Neural cell (in vitro differentiated cells): ENCODE data around the gene ZCCHC24. TPM values are rescaled to one million over a fixed set of nuclear protein-coding genes. Genes with fewer than 3 reads are reported as not detected.

Experiments
- H2AFZ ChIP-seq: fragments of 200-600, 300-800 bp; sonication (generic), shearing (Covaris generic); 2 replicates; pipeline ENCODE4 v1.6.0; 2014; ENCODE audit warnings: low read depth, mild to moderate bottlenecking, antibody characterized with exemption, low read length, moderate library complexity
- H3F3A ChIP-seq: fragments of 200-600 bp; shearing (Covaris generic); 2 replicates; pipeline ENCODE4 v1.6.1; 2016; ENCODE audit warnings: mild to moderate bottlenecking, moderate library complexity, mixed read lengths, antibody characterized with exemption, low read length; ENCODE audit not compliant: insufficient read depth, poor library complexity, severe bottlenecking
- H3K27ac ChIP-seq: fragments of 200-600, 300-800 bp; sonication (generic), shearing (Covaris generic); 2 replicates; pipeline ENCODE4 v1.5.1; 2014; ENCODE audit warnings: mild to moderate bottlenecking, low read length, moderate library complexity
- H3K27me3 ChIP-seq: fragments of 300-800, 200-600 bp; sonication (generic), shearing (Covaris generic); 2 replicates; pipeline ENCODE4 v1.6.0; 2014; ENCODE audit warnings: mild to moderate bottlenecking, low read depth, low read length, moderate library complexity; ENCODE audit not compliant: insufficient read depth
- H3K36me3 ChIP-seq: fragments of 300-800, 200-600 bp; sonication (generic), shearing (Covaris generic); 2 replicates; pipeline ENCODE4 v1.5.1; 2014; ENCODE audit warnings: mild to moderate bottlenecking, antibody characterized with exemption, low read length, moderate library complexity; ENCODE audit not compliant: insufficient read depth
- H3K4me2 ChIP-seq: fragments of 300-800, 200-600 bp; sonication (generic), shearing (Covaris generic); 2 replicates; pipeline ENCODE4 v1.6.0; 2014; ENCODE audit warnings: mild to moderate bottlenecking, low read length
- H3K4me3 ChIP-seq: fragments of 300-800, 200-600 bp; sonication (generic), shearing (Covaris generic); 2 replicates; pipeline ENCODE4 v1.5.1; 2014; ENCODE audit warnings: mild to moderate bottlenecking, low read length, moderate library complexity
- H3K79me2 ChIP-seq: fragments of 200-600 bp; shearing (Covaris generic); replicated peaks from 2 replicates; pipeline ENCODE4 v1.6.0; 2014; ENCODE audit warnings: mild to moderate bottlenecking, low read length, moderate library complexity; ENCODE audit not compliant: insufficient read depth
- H3K9ac ChIP-seq: fragments of 300-800, 200-600 bp; sonication (generic), shearing (Covaris generic); 2 replicates; pipeline ENCODE4 v1.6.1; 2016; ENCODE audit warnings: mild to moderate bottlenecking, low read length, mixed read lengths
- H3K9me2 ChIP-seq: fragments of 200-600 bp; shearing (Covaris generic); 2 replicates; pipeline ENCODE4 v1.6.1; 2016; ENCODE audit warnings: mild to moderate bottlenecking, low read length, mixed read lengths; ENCODE audit not compliant: insufficient read depth
- H3K9me3 ChIP-seq: fragments of 200-600, 300-800 bp; sonication (generic), shearing (Covaris generic); 2 replicates; pipeline ENCODE4 v1.6.1; 2016; ENCODE audit warnings: mild to moderate bottlenecking, mixed run types, low read length, moderate library complexity, mixed read lengths
- H4K20me1 ChIP-seq: fragments of 200-600 bp; shearing (Covaris generic); 2 replicates; pipeline ENCODE4 v1.6.1; 2016; ENCODE audit warnings: mild to moderate bottlenecking, mixed run types; ENCODE audit not compliant: insufficient read depth
- EP300 ChIP-seq: fragments of 450-650 bp; conservative IDR thresholded peaks from 2 replicates; pipeline ENCODE4 v1.6.1; 2014; ENCODE audit warnings: antibody characterized with exemption, mild to moderate bottlenecking, moderate library complexity; ENCODE audit not compliant: poor library complexity, severe bottlenecking
- EZH2 ChIP-seq: fragments of 200-600, 300-800 bp; shearing (Covaris generic), sonication (generic); IDR thresholded peaks from 2 replicates; pipeline ENCODE4 v1.6.1; 2014; ENCODE audit warnings: antibody characterized with exemption, low read length, borderline replicate concordance, mild to moderate bottlenecking; ENCODE audit not compliant: insufficient read depth, poor library complexity, severe bottlenecking
- MXI1 ChIP-seq: fragments of 450-650 bp; conservative IDR thresholded peaks from 2 replicates; pipeline ENCODE4 v1.6.1; 2014; ENCODE audit warnings: antibody characterized with exemption, mild to moderate bottlenecking; ENCODE audit not compliant: poor library complexity, severe bottlenecking
- POLR2AphosphoS5 ChIP-seq: IDR thresholded peaks from 2 replicates; pipeline ENCODE4 v1.6.1; 2012
- RAD21 ChIP-seq: fragments of 450-650 bp; conservative IDR thresholded peaks from 2 replicates; pipeline ENCODE4 v1.6.1; 2014; ENCODE audit warnings: antibody characterized with exemption, mild to moderate bottlenecking, moderate library complexity
- SMC3 ChIP-seq: fragments of 450-650 bp; conservative IDR thresholded peaks from 2 replicates; pipeline ENCODE4 v1.6.1; 2014; ENCODE audit warnings: antibody characterized with exemption, mild to moderate bottlenecking, moderate library complexity; ENCODE audit not compliant: poor library complexity
- TAF1 ChIP-seq: IDR thresholded peaks from 2 replicates; pipeline ENCODE4 v1.6.1; 2012; ENCODE audit warnings: low read depth
- polyA plus RNA-seq: library from polyadenylated mRNA; depleted of rRNA; stranded (reverse); fragments of >200 nt; gene quantifications from 2 replicates; pipeline ENCODE4 v1.2.3, GENCODE V29; 2014
- TF ChIP-seq, protein P1 (sequence below): IDR thresholded peaks from 2 replicates; pipeline ENCODE4 v1.6.1; 2012; ENCODE audit warnings: borderline replicate concordance
- TF ChIP-seq, protein P2 (sequence below): fragments of 450-650 bp; IDR thresholded peaks from 2 replicates; pipeline ENCODE4 v1.5.1; 2014; ENCODE audit warnings: antibody characterized with exemption, mild to moderate bottlenecking, moderate library complexity; ENCODE audit not compliant: poor library complexity, severe bottlenecking

Gene ZCCHC24
- polyA plus RNA-seq, 1 donor from 2014 or later, result not detected

DNA sequence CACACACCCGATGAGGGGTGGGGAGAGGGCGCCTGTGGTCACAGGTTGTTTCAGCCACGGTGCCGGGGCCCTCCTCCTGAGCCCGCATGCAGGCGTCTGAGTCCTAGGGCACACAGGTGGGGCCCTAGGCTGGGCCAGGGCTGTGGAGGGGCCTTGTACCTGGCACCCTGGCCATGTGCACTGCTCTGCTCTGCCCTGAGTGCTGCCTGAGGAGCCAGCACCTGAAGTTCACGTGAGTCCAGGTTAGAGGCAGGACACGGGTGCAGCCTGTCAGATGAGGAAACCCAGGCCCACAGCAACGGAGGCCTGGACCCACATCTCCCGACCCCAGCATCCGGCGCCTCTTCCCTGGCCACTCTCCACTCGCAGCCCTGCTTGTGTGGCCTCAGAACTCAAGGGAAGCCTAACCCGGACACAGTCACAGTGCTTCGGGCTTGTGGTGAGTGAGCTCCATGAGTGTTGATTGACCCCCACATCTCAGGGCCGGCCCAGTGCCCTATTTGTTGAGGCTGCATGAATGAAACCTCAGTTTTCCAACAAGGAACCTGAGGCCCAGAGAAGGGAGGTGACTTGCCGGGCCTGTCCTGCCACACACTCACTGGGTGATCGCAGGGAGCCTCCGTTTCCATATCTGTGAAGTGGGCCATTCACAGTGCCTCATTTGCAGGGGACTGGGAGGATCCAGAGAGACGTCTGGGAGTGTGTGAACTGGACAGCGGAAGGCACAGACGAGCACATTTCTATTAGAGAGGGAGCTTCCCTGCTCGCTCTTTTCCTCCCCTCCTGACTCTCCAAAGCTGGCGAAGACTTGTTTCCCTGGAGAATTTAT is 58.6 kb downstream of the ZCCHC24 start:
- no peaks in the 10 kb centered on the region for H3K27me3 ChIP-seq
- H4K20me1 ChIP-seq, result no peaks in the 10 kb centered on the region
- no peaks in the 10 kb centered on the region for H3K9me3 ChIP-seq
- H3F3A ChIP-seq, result no peaks in the 10 kb centered on the region
- no peak overlapping the region for H3K4me2 ChIP-seq
- no peak overlapping the region for H3K4me3 ChIP-seq
- H3K27ac ChIP-seq, result no peak overlapping the region
- H3K36me3 ChIP-seq, result no peaks in the 10 kb centered on the region
- no peak for TF ChIP-seq TAF1
- TF ChIP-seq POLR2AphosphoS5, result no peak
- no peak for TF ChIP-seq EP300
- no peak for TF ChIP-seq MXI1
- TF ChIP-seq EZH2, result no peak
- no peak for TF ChIP-seq RAD21
- TF ChIP-seq, protein P1, sequence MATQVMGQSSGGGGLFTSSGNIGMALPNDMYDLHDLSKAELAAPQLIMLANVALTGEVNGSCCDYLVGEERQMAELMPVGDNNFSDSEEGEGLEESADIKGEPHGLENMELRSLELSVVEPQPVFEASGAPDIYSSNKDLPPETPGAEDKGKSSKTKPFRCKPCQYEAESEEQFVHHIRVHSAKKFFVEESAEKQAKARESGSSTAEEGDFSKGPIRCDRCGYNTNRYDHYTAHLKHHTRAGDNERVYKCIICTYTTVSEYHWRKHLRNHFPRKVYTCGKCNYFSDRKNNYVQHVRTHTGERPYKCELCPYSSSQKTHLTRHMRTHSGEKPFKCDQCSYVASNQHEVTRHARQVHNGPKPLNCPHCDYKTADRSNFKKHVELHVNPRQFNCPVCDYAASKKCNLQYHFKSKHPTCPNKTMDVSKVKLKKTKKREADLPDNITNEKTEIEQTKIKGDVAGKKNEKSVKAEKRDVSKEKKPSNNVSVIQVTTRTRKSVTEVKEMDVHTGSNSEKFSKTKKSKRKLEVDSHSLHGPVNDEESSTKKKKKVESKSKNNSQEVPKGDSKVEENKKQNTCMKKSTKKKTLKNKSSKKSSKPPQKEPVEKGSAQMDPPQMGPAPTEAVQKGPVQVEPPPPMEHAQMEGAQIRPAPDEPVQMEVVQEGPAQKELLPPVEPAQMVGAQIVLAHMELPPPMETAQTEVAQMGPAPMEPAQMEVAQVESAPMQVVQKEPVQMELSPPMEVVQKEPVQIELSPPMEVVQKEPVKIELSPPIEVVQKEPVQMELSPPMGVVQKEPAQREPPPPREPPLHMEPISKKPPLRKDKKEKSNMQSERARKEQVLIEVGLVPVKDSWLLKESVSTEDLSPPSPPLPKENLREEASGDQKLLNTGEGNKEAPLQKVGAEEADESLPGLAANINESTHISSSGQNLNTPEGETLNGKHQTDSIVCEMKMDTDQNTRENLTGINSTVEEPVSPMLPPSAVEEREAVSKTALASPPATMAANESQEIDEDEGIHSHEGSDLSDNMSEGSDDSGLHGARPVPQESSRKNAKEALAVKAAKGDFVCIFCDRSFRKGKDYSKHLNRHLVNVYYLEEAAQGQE, result no peak
- TF ChIP-seq, protein P2, sequence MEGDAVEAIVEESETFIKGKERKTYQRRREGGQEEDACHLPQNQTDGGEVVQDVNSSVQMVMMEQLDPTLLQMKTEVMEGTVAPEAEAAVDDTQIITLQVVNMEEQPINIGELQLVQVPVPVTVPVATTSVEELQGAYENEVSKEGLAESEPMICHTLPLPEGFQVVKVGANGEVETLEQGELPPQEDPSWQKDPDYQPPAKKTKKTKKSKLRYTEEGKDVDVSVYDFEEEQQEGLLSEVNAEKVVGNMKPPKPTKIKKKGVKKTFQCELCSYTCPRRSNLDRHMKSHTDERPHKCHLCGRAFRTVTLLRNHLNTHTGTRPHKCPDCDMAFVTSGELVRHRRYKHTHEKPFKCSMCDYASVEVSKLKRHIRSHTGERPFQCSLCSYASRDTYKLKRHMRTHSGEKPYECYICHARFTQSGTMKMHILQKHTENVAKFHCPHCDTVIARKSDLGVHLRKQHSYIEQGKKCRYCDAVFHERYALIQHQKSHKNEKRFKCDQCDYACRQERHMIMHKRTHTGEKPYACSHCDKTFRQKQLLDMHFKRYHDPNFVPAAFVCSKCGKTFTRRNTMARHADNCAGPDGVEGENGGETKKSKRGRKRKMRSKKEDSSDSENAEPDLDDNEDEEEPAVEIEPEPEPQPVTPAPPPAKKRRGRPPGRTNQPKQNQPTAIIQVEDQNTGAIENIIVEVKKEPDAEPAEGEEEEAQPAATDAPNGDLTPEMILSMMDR, result no peak
- TF ChIP-seq SMC3, result no peak
- no peaks in the 10 kb centered on the region for H3K79me2 ChIP-seq
- H3K9me2 ChIP-seq, result no peaks in the 10 kb centered on the region
- H3K9ac ChIP-seq, result no peak overlapping the region
- H2AFZ ChIP-seq, result no peak overlapping the region

DNA sequence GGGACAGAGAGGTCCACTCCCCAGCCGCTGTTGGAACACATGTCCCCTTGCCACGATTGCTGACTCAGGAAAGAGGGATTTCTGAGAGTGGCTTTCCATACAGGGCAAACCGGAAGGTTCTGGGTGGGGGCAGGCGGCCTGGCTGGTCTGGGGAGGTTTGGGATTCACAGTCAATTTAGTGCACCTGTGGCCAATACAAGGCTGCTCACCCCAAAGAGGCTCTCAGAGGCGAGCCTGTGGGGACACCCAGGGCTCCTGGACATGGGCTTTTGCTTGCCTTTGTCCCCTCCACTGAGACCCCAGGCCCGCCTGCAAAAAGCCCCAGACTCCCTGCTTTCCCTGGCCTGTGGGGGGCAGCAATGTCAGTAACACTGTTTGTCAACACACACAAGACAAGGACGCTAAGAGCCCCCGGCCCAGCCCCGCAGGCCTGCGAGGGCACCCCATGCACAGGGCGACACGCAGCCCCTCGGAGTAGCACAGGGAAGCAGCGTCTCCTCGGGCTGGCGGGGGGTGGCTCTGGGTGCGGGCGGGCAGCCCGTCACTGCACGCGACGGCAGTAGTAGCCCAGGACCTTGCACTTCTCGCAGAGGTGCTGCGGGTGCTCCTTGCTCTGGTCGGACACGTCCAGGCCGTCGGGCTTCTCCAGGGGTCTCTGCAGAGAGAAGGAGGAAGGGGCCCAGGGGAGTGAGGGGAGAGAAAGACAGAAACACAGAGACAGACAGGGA is 59.5 kb downstream of the ZCCHC24 start:
- Histone ChIP-seq H3F3A (no peaks in the 10 kb centered on the region), H3K27ac (no peak overlapping the region), H3K9ac (no peak overlapping the region), H3K4me2 (no peak overlapping the region), H3K9me2 (no peaks in the 10 kb centered on the region), H3K4me3 (no peak overlapping the region), H3K9me3 (no peaks in the 10 kb centered on the region), H4K20me1 (no peaks in the 10 kb centered on the region), H2AFZ (no peak overlapping the region), H3K36me3 (no peaks in the 10 kb centered on the region), H3K27me3 (no peaks in the 10 kb centered on the region), H3K79me2 (no peaks in the 10 kb centered on the region)
- TF ChIP-seq, protein P2, result no peak
- no peak for TF ChIP-seq EP300
- no peak for TF ChIP-seq TAF1
- no peak for TF ChIP-seq RAD21
- TF ChIP-seq SMC3, result no peak
- TF ChIP-seq, protein P1, result no peak
- no peak for TF ChIP-seq POLR2AphosphoS5
- no peak for TF ChIP-seq EZH2
- TF ChIP-seq MXI1, result no peak
